Left ventricle myocardium inferior (tissue), 1 donor: ENCODE data around the gene ECSCR. TPM values are rescaled to one million over a fixed set of nuclear protein-coding genes. Genes with fewer than 3 reads are reported as not detected.

Source experiments
- DNase-seq: peaks from one replicate; pipeline ENCODE4 v3.0.0-alpha.2; 2020
- H3K27ac ChIP-seq: fragments of 200-600 bp; replicated peaks from 2 replicates; pipeline ENCODE4 v1.8.0; 2021
- H3K27me3 ChIP-seq: fragments of 200-600 bp; 2 replicates; pipeline ENCODE4 v1.8.0; 2021; ENCODE audit warnings: low read depth
- H3K36me3 ChIP-seq: fragments of 200-600 bp; 2 replicates; pipeline ENCODE4 v1.8.0; 2021
- H3K4me1 ChIP-seq: fragments of 200-600 bp; 2 replicates; pipeline ENCODE4 v1.8.0; 2021
- H3K4me3 ChIP-seq: fragments of 200-600 bp; 2 replicates; pipeline ENCODE4 v1.8.0; 2021; ENCODE audit warnings: mild to moderate bottlenecking, moderate library complexity
- H3K9me3 ChIP-seq: fragments of 200-600 bp; replicated peaks from 2 replicates; pipeline ENCODE4 v1.8.0; 2021
- CTCF ChIP-seq: fragments of 200-600 bp; IDR thresholded peaks from 2 replicates; pipeline ENCODE4 v1.8.0; 2021; ENCODE audit warnings: antibody characterized with exemption, mild to moderate bottlenecking, borderline replicate concordance
- intact Hi-C: fragments of 100-400 bp; cut with micrococcal nuclease; formaldehyde crosslinking; loops from one replicate; pipeline ENCODE4 v1.11.0; 2022
- total RNA-seq: library from RNA; stranded (reverse); fragmentation: NEBNext Ultra II Directional; extraction: Animal tissue kit (Norgen Biotek cat#: 25700); gene quantifications from one replicate; pipeline ENCODE4 v1.2.1, GENCODE V29; 2021
- donor health status: DM: no; HTN: yes; CAD: no; lungs with severe emphysema.

ECSCR gene
- total RNA-seq, 1 donor from 2014 or later: 20.9 TPM

- no peak for DNase-seq
- intact Hi-C loops: no loop called here
These were observed 12.6 kb upstream of the ECSCR start for GRCh38 chr5:139474890-139475791.

GRCh38 chr5:139473565-139473964, 11.0 kb upstream of the ECSCR start:
- Histone ChIP-seq H3K27ac (peak overlapping the region; percentile 78), H3K4me3 (no peak overlapping the region), H3K27me3 (no peaks in the 10 kb centered on the region), H3K4me1 (peaks cover 44% of the 10 kb centered on the region), H3K36me3 (peaks cover 31% of the 10 kb centered on the region), H3K9me3 (no peaks in the 10 kb centered on the region)
- DNase-seq: no peak
- intact Hi-C loops: no loop called here
- TF ChIP-seq CTCF: no peak

More at GRCh38 chr5:139474890-139475791, 12.6 kb upstream of the ECSCR start:
- Histone ChIP-seq H3K27me3 (no peaks in the 10 kb centered on the region), H3K9me3 (no peaks in the 10 kb centered on the region), H3K4me3 (no peak overlapping the region), H3K4me1 (peaks cover 57% of the 10 kb centered on the region), H3K27ac (peak overlapping the region; percentile 78), H3K36me3 (peaks cover 42% of the 10 kb centered on the region)
- no peak for TF ChIP-seq CTCF

DNA sequence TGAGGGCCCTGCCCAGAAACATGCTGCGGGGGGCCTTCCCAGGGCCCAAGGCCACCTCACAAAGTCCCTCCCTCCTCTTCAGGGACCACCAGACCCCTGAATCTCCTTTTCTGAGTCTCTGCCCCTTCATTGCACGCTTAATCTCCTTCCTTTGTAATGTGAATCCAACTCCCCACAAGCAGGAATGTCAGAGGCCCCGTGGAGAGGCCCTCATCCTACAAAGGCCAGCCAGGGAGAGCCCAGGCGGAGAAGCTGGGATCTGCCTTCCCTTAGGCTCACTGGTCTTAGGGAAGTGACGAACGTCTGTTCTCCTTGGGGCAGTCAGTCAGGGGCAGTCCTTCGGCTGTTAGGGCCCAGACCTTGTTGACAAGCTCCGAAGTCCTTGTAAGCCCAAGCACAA, 10.6 kb upstream of the ECSCR start:
- peaks cover 40% of the 10 kb centered on the region for H3K4me1 ChIP-seq
- H3K27me3 ChIP-seq: no peaks in the 10 kb centered on the region
- no peaks in the 10 kb centered on the region for H3K9me3 ChIP-seq
- peaks cover 26% of the 10 kb centered on the region for H3K36me3 ChIP-seq
- no peak for DNase-seq
- no peak for TF ChIP-seq CTCF
- intact Hi-C loops: no loop called here
- H3K27ac ChIP-seq: peak overlapping the region; percentile 78
- H3K4me3 ChIP-seq: no peak overlapping the region

- DNase-seq: no peak
- peak overlapping the region; percentile 78 for H3K27ac ChIP-seq
- peaks cover 20% of the 10 kb centered on the region for H3K36me3 ChIP-seq
- H3K4me3 ChIP-seq: no peak overlapping the region
- no peak for TF ChIP-seq CTCF
- H3K4me1 ChIP-seq: peaks cover 40% of the 10 kb centered on the region
- no peaks in the 10 kb centered on the region for H3K27me3 ChIP-seq
- intact Hi-C loops: no loop called here
- no peaks in the 10 kb centered on the region for H3K9me3 ChIP-seq
These were observed 10.0 kb upstream of the ECSCR start for GRCh38 chr5:139472386-139473030.

DNA sequence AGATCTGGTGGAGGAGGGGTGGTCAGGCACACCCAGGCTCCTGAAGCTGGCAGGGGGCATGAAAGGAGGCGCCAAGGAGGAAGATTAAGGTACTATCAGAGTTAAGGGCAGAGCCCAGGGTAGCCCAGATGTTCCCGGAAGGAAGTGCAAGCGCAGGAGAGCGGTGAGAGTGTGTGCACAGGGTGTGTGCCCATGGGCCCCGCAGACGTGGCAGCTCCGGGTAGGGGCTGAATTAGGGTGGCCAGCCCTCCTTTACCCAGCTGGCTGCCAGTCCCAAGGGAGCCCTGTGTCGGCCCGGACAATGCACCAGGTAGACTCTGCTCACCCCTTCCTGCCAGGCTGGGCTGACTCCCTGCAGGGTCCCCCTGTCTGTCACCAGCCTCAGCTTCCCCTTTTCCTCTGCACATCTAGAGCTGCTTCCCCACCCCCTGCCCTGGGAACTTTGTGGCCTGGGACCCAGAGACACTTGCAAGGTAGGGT, 8.3 kb upstream of the ECSCR start, which contains the start of gene SMIM33:
Gene SMIM33 (plus strand): TSS at position 184 of the 480 bp plus-strand sequence. CDS start 118 bp downstream, at position 302.
- Histone ChIP-seq H3K4me1 (peaks cover 38% of the 10 kb centered on the region), H3K27me3 (no peaks in the 10 kb centered on the region), H3K4me3 (no peak within 1 kb of the TSS), H3K36me3 (peaks cover 4% of the 10 kb centered on the region), H3K9me3 (no peaks in the 10 kb centered on the region), H3K27ac (no peak within 1 kb of the TSS)
- DNase-seq: no peak
- no peak for TF ChIP-seq CTCF
- intact Hi-C loops: no loop called here
